Stimulated activated CD4-positive, alpha-beta T cell treated with anti-CD3 and anti-CD28 coated beads, Interleukin-15, amount 100 ng/mL, for 24 hours (primary cell): ENCODE measurements around the gene CPXM1.
"Not testable (repeated sequence)": the region's sequence is repeated elsewhere in the genome, so short reads cannot be mapped to it uniquely, and the experiment has no call there.

ENCODE experiments used
- DNase-seq: peaks from one replicate; pipeline ENCODE4 v3.0.0-alpha.2; 2020

CPXM1 gene

DNA sequence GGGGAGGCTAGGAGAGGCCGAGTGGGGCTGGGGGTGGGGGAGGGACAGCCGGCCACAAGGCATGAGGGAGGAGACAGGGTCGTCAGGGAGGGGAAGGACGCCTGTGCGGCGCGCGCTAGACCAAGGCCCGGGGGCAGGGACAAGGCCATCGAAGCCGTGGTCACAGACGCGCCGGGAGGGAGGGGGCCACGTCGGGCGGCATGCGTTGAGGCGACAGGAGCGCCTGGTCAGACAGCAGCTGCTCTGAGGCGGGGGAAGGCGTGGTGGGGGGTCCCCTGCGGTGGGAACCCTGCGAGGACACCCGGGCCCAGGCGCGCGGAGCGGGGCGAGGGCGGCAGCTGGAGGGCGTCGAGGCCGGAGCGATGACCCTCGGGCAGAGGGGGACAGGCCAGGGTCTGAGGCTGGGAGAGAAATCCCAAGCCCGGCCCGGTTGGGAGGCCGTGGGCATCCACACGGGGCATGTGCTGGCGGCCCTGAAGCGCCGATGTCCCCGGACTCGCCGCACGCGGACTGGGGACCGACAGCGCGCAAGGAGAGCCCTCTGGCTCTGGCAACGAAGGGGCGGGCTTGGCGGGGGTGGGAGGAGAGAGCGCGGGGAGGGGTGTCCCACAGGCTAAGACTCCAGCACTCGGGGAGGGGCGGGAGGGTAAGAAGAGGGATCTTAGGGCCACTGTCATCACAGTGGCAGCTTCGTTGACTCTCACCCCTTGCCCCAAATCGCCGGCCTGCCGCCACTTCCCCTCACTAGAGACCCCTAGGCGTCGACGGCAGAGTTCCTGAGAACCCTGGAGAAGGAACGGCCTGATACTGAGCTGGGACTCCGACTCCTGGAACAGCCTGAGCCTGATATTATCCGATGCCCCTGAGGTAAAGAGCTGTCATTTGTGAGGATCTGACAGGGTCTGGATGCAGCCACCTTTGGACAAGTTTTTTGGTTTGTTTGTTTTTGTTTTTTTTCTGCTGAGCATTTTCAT, 20.8 kb upstream of the CPXM1 start:
- no peak for DNase-seq

DNA sequence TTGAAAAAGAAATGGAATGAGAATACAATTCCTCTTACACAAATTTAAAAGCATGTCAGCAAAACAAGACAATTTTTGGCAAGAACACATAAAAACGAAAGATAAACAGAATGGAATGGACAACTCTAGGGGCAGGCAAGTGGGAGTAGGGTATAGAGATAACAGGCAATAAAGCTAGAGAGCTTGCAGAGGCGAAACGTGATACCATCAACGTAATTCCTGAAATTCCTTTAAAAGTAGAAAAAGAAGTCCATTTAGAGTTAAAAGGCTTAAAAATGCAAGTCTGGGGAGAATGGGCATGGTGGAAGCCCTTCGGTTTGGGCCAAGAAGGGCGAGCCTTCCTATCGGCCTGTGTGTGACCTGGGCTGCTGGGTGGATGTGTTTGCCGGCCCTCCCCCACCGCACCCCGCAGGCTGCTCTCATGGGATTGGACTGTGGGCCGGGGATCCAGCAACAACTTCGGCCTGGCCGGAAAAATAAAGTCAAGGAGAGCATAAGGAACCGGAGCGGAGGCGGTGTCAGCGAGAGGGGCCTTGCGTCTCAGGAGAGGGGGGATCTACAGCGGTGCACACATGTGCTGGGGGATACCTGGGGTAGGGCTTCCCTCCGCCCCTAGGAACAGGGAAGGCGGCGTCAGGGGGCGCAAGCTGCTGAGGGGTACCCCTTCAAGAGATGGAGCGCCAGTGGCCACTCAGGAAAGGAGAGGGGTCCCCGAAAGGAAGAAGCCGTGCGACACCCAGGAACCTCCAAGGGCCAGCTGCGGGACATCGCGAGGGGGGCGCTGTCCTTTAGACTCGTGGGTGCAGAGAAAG, 19.9 kb upstream of the CPXM1 start:
- no peak for DNase-seq

DNA sequence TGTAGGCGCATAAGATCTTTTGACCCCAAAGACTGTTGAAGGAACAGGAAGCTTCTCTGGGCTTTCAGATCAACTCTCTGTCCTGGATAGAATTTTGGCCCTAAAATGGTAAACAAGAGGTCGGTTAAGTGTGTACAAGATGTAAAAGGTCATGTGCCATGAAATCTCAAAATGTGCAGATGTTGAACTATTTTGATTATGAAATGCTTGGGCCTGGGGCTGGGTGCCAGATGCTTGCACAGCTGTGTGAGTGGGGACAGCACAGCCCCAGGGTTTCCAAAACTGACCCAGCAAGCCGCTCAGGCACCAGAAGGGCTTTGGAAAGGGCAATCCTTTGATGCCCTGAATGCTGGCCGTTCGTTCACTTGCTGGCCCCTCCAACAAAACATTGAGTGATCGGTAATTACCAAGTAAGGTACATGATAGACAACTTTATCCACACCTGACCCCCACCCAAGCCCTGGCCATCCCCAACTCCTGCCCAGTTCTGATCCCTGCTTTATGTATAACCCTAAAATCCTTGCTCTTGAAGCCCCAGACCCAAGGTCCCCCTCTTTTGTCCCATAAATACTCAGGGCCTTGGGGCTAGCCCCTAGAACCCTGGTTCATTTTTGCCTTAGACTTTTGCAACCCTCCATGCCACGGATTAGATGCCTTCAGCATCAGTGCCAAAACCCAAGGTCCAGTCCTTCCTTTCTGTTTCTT, 17.6 kb upstream of the CPXM1 start:
- DNase-seq, result no peak

DNA sequence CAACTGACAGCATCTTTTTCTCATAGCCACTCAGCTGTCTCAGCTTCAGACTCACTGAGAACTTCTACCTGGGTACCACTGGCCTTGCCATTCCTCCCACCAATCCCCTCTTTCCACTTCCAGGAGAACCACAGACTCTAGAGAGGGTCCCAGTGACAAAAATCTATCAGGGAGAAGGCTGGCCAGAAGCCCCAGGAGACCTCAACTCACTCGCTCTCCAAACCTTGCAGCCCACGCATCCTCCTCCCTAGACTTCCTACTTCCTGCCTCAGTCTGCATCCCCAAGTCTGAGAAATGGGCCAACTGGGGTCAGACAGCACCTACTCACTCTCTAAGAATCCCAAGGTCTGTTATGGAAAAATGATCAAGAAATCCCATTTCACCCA, 16.9 kb upstream of the CPXM1 start:
- no peak for DNase-seq

DNA sequence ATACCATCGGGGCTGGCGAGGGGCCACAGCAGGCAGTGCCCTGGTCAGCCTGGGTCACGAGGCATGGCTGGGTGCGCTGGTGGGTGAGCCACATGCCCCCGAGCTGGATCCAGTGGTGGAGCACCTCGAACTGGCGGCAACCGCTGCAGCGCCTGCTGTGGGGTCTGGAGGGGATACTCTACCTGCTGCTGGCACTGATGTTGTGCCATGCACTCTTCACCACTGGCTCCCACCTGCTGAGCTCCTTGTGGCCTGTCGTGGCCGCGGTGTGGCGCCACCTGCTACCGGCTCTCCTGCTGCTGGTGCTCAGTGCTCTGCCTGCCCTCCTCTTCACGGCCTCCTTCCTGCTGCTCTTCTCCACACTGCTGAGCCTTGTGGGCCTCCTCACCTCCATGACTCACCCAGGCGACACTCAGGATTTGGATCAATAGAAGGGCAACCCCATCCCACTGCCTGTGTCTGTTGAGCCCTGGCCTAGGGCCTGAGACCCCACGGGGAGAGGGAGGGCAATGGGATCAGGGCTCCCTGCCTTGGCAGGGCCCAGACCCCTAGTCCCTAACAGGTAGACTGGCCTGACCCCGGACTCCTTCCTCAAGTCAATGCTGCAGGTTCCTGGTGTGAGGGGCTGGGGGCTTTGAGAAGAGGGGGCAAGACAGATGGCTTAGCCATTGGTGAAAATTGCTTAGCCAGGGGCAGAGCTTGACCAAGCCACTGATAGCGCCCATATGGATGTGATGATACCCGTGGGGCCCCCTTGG, 16.3 kb upstream of the CPXM1 start:
- DNase-seq, result no peak

DNA sequence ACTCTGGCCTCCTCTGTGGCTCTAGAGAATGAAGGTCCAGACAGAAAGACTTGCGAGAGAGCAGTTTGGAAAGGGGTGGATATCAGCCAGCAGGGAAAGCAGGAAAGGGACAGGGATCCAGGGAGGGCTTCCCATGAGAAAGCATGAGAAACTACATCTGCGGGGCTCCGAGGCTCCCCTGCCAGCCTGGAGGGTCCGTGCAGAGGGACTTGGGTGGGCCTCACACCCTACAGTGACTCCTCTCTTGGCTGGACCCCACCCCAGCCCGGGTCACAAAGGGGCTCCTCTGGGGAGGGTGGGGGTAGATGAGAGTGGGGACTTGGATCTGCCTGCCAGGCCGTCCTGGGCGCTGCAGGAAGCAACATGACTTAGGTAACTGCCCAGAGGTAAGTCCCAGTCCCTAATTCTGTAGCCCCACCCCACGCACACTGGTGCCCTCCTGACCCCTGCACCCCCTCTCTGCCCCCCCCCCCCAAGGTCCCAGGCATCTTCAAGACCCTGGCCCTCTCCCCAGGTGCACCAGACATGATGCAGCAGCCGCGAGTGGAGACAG, 15.7 kb upstream of the CPXM1 start, which contains the start of gene TMEM239:
Gene TMEM239 (plus strand): TSS at position 335 of the 553 bp plus-strand sequence. CDS start 191 bp downstream, at position 526.
- no peak for DNase-seq

DNA sequence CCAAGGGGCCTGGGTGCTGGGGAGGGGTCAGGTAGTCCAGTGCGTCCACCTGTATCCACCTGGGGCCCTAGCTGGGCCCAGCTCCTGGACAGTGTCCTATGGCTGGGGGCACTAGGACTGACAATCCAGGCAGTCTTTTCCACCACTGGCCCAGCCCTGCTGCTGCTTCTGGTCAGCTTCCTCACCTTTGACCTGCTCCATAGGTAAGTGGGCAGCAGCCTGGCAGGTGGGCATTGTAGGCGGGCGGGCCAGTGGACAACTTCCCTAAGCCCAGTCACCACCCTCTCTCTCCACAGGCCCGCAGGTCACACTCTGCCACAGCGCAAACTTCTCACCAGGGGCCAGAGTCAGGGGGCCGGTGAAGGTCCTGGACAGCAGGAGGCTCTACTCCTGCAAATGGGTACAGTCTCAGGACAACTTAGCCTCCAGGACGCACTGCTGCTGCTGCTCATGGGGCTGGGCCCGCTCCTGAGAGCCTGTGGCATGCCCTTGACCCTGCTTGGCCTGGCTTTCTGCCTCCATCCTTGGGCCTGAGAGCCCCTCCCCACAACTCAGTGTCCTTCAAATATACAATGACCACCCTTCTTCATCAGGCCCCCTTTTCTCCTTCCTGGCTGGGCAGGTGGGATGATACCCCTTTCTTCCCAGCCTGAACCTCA, 14.9 kb upstream of the CPXM1 start:
- DNase-seq, result no peak

DNA sequence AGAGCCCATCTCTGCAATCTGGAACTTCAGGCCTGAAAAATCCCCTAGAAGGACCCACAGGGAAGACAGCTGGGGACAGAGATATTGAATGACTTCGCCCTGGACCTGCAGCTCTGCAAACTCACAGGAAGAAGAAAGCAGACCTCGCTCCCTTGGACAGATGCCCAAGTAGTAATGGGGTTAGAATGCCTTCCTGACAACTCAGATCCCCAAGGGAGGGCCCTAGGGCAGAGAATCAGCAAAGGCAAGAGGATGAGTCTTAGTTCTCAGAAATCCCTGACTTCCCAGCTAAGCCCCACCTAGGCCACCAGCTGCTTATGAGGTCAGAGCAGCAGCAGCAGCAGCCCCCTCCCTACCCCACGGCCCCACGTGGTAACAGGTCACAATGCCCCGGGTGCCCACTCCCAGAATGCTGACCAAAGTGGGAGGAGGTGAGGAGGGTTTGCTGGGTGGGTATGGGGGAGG, 14.2 kb upstream of the CPXM1 start, which contains the start of gene C20orf141:
Gene C20orf141 (plus strand): TSS at position 401 of the 465 bp plus-strand sequence. CDS start 198 bp downstream, outside the sequence.
- no peak for DNase-seq

DNA sequence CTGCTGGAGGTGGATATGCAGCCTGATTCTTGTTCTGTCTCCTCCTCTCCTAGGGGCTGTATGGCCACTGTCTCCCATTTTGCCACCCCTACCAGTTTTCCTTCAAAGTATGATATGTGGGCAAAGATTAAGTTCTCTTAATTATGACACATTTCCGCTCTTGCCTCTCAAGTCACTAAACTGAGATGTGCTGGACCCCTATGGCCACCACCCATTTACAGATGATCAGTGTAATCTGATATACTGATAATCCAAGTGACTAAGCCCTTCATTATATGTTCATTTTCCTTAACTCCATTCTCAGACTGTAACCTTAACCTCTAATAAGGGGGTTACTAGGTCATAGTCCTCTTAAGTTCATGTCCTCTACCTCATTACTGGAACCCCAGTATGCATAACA, 13.6 kb upstream of the CPXM1 start:
- no peak for DNase-seq

DNA sequence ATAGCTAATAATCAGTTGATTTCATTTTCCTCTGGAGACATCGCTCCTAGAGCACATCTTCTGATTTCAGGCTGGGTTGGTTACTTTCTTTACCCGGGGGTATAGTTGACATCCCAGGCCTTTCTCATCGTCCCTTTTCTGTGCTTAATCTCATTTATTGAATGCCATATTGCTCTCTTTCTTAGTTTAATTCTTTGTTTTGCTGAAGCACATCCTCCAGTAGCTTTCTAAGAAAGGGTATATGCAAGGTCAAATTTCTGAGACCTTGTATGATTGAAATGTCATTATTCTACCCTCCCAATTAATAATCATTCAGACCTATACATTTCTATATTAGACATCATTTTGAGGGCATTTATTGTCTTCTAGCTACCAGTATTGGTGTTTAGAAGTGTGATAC, 11.8 kb upstream of the CPXM1 start:
- DNase-seq, result no peak

DNA sequence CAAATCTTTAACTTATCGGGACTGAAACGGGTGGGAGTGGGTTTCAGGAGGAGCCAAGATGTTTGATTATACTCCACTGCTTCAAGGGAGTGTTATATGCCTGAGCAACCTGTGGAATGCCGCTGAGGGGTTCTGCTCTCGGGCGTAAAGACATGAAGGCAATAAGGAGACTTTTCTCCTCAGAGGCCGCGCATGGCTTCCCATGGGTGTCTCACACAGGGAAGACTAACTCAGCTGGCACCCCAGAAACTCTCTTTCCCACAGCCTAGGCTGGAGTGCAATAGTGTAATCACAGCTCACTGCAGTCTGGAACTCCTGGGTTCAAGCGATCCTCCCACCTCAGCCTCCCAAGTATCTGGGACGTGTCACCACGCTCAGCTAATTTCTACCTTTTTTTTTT, 9.3 kb upstream of the CPXM1 start:
- no peak for DNase-seq

DNA sequence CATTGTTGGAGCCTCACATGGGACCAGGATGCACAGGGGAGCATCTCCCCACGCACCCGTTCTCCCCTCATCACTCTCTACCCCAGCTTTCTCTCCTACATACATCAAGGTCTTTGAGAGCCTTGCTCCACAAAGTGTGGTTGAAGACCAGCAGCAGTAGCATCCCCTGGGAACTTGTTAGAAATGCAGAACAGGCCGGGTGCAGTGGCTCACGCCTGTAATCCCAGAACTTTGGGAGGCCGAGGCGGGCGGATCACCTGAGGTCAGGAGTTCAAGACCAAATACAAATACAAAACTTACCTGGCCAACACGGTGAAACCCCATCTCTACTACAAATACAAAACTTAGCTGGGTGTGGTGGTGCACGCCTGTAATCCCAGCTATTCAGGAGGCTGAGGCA, 7.5 kb upstream of the CPXM1 start:
- DNase-seq, result not testable (repeated sequence)

DNA sequence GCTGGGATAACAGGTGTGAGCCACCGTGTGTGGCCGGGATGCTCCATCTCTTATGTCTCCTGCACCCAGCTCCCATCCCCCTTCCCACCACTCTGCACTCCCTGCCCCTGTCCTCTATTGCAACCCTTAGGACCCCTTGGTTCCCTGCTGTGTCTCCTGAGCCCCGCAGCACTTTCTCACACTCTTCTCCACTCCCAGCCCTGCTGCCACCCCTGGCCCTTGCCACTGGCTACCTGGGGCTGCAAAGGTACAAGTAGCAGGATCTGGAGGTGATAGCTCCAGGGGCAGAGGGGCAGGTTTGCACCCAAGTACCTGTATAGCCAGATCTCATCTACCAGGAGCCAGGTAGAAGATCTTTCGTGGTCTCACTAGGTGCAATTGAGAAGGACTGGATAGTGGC, 6.6 kb upstream of the CPXM1 start:
- no peak for DNase-seq

DNA sequence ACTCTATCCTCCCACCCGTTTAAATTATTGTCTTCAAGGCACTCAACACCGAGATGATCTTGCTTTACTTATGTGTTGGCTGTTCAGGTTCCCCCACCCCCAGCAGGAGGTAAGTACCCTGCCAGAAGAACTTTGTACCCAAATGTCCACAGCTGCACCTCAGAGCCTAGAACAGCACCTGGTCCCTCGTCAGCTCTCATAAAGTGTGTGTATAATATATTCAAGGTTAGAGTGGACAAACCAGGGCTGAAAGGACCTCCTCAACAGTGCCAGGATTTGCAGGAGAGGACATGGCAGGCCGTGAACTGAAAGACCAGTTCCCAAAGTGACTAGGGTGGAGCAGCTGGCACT, 5.9 kb upstream of the CPXM1 start:
- DNase-seq, result no peak

DNA sequence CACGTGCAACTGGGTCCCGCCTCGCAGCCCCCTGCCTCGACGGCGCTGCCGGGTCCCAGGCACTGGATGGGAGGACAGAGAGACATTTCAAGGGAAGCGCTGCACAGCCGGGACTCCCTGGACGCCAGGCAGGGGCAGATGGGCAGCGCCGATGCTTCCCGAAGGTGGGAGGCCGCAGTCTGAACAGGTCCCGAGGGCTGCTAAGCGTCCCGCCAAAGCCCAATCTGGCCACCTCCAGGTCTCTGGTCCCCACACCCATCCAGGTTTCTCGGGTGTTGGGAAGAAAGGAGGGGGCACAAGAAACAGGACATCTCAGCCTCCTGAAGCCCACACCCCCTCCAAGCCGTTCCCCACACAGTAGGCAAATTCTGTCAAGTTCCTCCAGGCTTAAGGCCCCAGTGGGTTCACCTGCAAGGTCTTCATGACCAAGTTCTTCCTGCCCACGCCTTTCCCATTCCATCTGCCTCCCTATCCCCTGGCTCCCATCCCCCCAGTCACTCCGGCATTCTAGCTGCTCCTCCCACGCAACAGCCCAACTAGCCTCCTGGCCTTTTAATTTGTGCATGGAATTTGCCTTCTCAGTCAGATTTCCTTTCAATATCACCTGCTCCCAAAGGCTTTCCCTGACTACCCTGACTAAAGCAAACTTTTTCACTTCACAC, 5.4 kb upstream of the CPXM1 start:
- DNase-seq, result no peak

DNA sequence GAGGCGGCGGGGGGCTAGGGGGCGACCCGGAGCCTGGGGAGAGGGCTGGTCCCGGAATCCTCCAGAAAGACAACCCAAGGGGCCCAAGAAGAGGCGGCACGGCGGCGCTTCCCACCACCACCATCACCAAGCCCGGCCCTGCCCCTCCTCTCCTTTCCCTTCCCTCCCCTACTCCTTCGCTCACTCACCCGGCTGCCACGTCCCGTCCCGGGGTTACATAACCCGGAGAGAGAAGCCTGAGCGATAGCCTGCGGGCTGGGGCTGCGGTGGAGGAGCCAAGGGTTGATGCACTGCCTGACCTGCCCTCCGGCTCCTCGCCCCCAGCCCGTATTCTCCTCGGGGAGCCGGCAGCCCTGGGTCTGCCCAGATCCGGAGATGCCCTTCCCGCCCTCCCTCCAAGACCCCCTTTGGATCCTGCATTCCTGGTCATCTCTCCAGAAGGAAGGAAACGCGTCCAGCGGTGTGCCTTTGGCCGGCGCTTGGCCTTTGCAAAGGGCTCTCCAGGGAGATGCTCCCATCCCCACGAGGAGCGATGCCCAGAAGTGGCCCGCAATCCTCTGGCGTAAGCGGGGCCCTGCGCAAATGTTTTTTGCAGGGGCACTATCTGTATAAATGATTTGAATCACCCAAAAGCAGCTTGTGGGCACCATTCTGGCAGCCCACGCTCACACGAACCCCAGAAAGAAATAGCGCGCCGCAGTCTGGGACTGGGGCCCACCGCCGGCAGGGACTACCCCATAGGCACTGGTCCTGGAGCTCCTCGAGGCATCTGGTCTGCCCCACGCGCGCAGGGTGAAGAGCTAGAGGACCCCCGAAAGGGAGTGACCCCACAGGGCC, 4.6 kb upstream of the CPXM1 start:
- DNase-seq, result no peak

DNA sequence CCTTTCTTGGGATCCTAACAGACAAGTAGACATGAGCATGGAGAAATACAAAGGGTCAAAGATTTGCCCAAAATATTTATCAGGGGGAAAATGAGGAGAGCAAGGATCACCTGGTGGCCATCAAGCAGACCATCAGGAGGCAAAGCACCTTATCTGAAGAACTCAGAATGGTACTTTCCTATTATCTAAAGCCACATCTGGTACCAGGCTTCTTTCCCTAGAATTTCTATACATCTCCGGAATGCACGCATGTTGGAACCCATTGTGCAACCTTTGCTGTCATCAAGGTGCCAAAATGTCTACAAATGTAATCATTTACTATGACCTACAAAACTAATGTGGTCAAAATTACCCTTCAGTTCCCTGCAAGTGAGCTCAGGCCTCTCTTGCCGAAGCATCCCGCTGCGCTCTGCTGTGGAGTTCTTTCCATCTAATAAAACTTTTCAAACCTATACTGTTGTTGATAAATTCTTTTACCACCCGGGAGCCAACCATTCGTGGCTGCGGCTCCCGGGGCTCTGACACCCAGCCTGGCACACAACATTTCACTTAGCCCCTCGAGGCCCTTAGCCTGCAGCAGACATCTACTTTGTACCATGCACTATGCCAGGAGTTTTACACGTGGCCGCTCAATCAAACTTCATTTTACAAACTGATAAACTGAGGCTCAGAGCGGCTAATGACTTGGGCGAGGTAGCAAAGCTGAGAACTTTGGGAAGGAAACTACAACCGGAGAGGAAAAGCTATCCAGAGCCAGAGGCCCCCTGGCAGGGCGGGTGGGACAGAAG, 3.8 kb upstream of the CPXM1 start:
- DNase-seq, result no peak

DNA sequence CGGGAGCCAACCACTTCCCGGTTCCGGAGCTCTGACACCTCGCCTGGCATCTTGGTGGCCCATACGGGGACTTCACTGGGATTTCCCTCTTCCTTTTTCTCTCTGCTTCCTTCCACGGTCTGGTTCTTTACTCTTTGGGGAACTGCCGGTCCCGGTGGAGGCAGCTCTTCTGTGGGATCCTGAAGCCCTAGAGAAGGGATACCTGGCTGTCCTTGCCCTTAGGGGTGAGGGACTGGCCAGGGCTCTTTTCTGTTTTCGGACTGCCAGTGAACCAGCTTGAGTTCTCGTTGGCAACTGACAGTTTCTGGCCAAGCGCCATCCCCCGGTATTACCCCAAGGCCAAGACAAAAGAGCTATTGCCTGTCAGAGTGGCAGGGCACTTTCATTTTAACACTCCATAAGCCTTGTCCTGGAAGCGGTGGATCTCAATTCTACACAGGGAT, 880 bp upstream of the CPXM1 start:
- DNase-seq, result no peak
